K562 (cell line): ENCODE results near the gene KRT35. TPM values are rescaled to one million over a fixed set of nuclear protein-coding genes. Genes with fewer than 3 reads are reported as not detected.

Experiments
- ATAC-seq: fragments of 200-7000 bp; cut with Tn5 transposase; 3 replicates; pipeline ENCODE4 v1.9.1; 2020; ENCODE audit warnings: moderate library complexity
- BruUV-seq: library from RNA; stranded (reverse); fragments of 400-500 nt; replicated peaks from 2 replicates; lab custom pipeline; 2021; lab: Mats Ljungman, UMichigan
- CTCF ChIA-PET: fragments of 300-600 bp; formaldehyde crosslinking; extraction: SDS; loops from one replicate; lab custom pipeline; 2021; ENCODE audit warnings: low intra/inter-chr PET ratio; lab: Yijun Ruan, JAX
- POLR2A ChIA-PET: fragments of 300-600, 350-650 bp; sonication (Branson Sonifier 250); formaldehyde crosslinking; extraction: SDS; loops from one replicate; lab custom pipeline; 2021; ENCODE audit warnings: antibody characterized with exemption, inconsistent platforms; lab: Yijun Ruan, JAX
- DNase-seq, 4 experiments: peaks; one replicate each; pipeline versions ENCODE4 v3.0.0 to v3.0.0-alpha.2; 2011 to 2018; ENCODE audit warnings: low spot score in 3 of 4, mixed read lengths in 3 of 4; ENCODE audit errors: extremely low read depth in 1 of 4
- FAIRE-seq: peaks from 2 replicates; lab custom pipeline; 2011; peaks lifted over from hg19 to GRCh38; lab: Jason Lieb, UNC
- H2AFZ ChIP-seq: 2 replicates; pipeline ENCODE4 v1.6.0; 2011; ENCODE audit warnings: low read depth, low read length, control low read depth, inconsistent platforms
- H3K27ac ChIP-seq: fragments of 200-600 bp; 3 replicates; pipeline ENCODE4 v1.8.0; 2011; ENCODE audit warnings: low read depth, mild to moderate bottlenecking, control low read depth, inconsistent platforms, low read length, moderate library complexity, mixed read lengths; ENCODE audit errors: extremely low read depth
- H3K27me3 ChIP-seq, 2 experiments: fragments of 300-600 bp in 1 of 2; 2 replicates in 1 of 2; 3 replicates in 1 of 2; pipeline versions ENCODE4 v1.6.0 to v1.8.0; 2011; ENCODE audit warnings: inconsistent platforms in 2 of 2, low read length in 2 of 2, mild to moderate bottlenecking in 1 of 2, mixed read lengths in 1 of 2, moderate library complexity in 1 of 2; ENCODE audit not compliant: control insufficient read depth in 2 of 2, insufficient read depth in 2 of 2
- H3K36me3 ChIP-seq: fragments of 300-600 bp; 3 replicates; pipeline ENCODE4 v1.8.0; 2011; ENCODE audit warnings: mild to moderate bottlenecking, low read length, inconsistent platforms; ENCODE audit not compliant: control insufficient read depth, insufficient read depth
- H3K4me1 ChIP-seq, 2 experiments: fragments of 200-600 bp in 1 of 2; replicated peaks in 1 of 2; 2 replicates in 1 of 2; 3 replicates in 1 of 2; pipeline versions ENCODE4 v1.5.1 to v1.8.0; 2011; ENCODE audit warnings: inconsistent platforms in 2 of 2, low read length in 2 of 2, mild to moderate bottlenecking in 1 of 2, mixed read lengths in 1 of 2, moderate library complexity in 1 of 2; ENCODE audit not compliant: control insufficient read depth in 2 of 2, insufficient read depth in 2 of 2
- H3K4me2 ChIP-seq: 2 replicates; pipeline ENCODE4 v1.6.1; 2011; ENCODE audit warnings: low read length, control low read depth, inconsistent platforms, mixed read lengths; ENCODE audit not compliant: insufficient read depth
- H3K4me3 ChIP-seq: fragments of 200-600 bp; sonication (generic), shearing (Covaris generic); 2 replicates; pipeline ENCODE4 v1.5.1; 2016; ENCODE audit warnings: control low read depth, inconsistent platforms
- H3K79me2 ChIP-seq: fragments of 200-600 bp; 3 replicates; pipeline ENCODE4 v1.8.0; 2011; ENCODE audit warnings: low read length, inconsistent platforms; ENCODE audit not compliant: control insufficient read depth, insufficient read depth
- H3K9ac ChIP-seq, 2 experiments: 2 replicates each; pipeline versions ENCODE4 v1.6.0 to v1.6.1; 2011; ENCODE audit warnings: low read depth in 2 of 2, low read length in 2 of 2, control low read depth in 1 of 2, inconsistent platforms in 1 of 2, mild to moderate bottlenecking in 1 of 2, mixed read lengths in 1 of 2; ENCODE audit not compliant: insufficient read depth in 1 of 2
- H3K9me1 ChIP-seq: one replicate; pipeline ENCODE4 v1.6.0; 2011; ENCODE audit warnings: inconsistent platforms, mild to moderate bottlenecking, low read length, moderate library complexity; ENCODE audit not compliant: control insufficient read depth, insufficient read depth
- H3K9me3 ChIP-seq: replicated peaks from 2 replicates; pipeline ENCODE4 v1.5.1; 2011; ENCODE audit warnings: low read depth, low read length, inconsistent platforms; ENCODE audit not compliant: control insufficient read depth, insufficient read depth
- H4K20me1 ChIP-seq: replicated peaks from 2 replicates; pipeline ENCODE4 v1.6.1; 2011; ENCODE audit warnings: low read length, inconsistent platforms, mixed read lengths; ENCODE audit not compliant: control insufficient read depth, insufficient read depth
- HDAC8 ChIP-seq: fragments of 450-650 bp; IDR thresholded peaks from 2 replicates; pipeline ENCODE4 v1.6.1; 2016; ENCODE audit warnings: mild to moderate bottlenecking, missing genetic modification characterization, moderate library complexity, missing compliant biosample characterization
- HMG20B ChIP-seq: fragments of 250-450 bp; sonication (Bioruptor Pico); IDR thresholded peaks from 2 replicates; pipeline ENCODE4 v1.5.0; 2021; ENCODE audit warnings: mild to moderate bottlenecking
- KDM1A ChIP-seq, 2 experiments: fragments of 450-650 bp; IDR thresholded peaks; 2 replicates each; pipeline ENCODE4 v1.6.1; 2016; ENCODE audit warnings: mild to moderate bottlenecking in 2 of 2
- KLF16 ChIP-seq: IDR thresholded peaks from 2 replicates; pipeline ENCODE4 v1.6.1; 2016; ENCODE audit warnings: antibody characterized with exemption
- LCOR ChIP-seq: sonication (generic); formaldehyde crosslinking; IDR thresholded peaks from 2 replicates; pipeline ENCODE4 v1.8.0; 2022; ENCODE audit warnings: mild to moderate bottlenecking, missing genetic modification reagents
- SRSF7 ChIP-seq: fragments of 200-400 bp; formaldehyde crosslinking; optimal IDR thresholded peaks from 2 replicates; pipeline ENCODE3; 2017; ENCODE audit warnings: mild to moderate bottlenecking, low read depth, low read length
- TCF3 ChIP-seq: sonication (generic); formaldehyde crosslinking; IDR thresholded peaks from 2 replicates; pipeline ENCODE4 v1.4.0; 2020; ENCODE audit warnings: mild to moderate bottlenecking, missing genetic modification reagents
- ZNF764 ChIP-seq: fragments of 250-450 bp; sonication (Bioruptor Pico); IDR thresholded peaks from 2 replicates; pipeline ENCODE4 v1.4.0; 2020; ENCODE audit warnings: low read depth, mild to moderate bottlenecking, moderate library complexity
- ZNF77 ChIP-seq: fragments of 250-450 bp; sonication (Bioruptor Pico); IDR thresholded peaks from 2 replicates; pipeline ENCODE4 v1.5.0; 2020
- WGBS: fragments of 100-300 bp; shearing (Covaris generic); methylation state at CpG from one replicate; pipeline ENCODE4 v1.1.6; 2016; ENCODE audit warnings: low coverage, mixed read lengths; ENCODE audit not compliant: insufficient coverage; ENCODE audit errors: missing lambda C conversion rate; 5-methylcytosine and 5-hydroxymethylcytosine counted together
- in situ Hi-C: fragments of 300-500 bp; cut with MboI; formaldehyde crosslinking; loops from 4 replicates; pipeline ENCODE4 v1.15.0; 2018; ENCODE audit warnings: inconsistent platforms, mixed read lengths
- intact Hi-C: fragments of 100-400 bp; cut with micrococcal nuclease; formaldehyde crosslinking; loops from 2 replicates; pipeline ENCODE4 v1.14.2; 2022
- polyA plus RNA-seq, 8 experiments: library from polyadenylated mRNA; depleted of rRNA in 4 of 8; stranded (reverse) in 5 of 8; unstranded in 3 of 8; fragments of >200 nt; fragmentation: Nextera tagmentation in 2 of 8; fragmentation: Illumina TruSeq in 1 of 8; extraction: Ambion mirVana in 2 of 8; extraction: Trizol in 1 of 8; gene quantifications; 2 replicates each; pipeline versions ENCODE4 v1.2.1 to v1.2.3, GENCODE V29; 2011 to 2014; ENCODE audit warnings: inconsistent platforms in 1 of 8, missing spikeins in 1 of 8
- total RNA-seq, 7 experiments: library from RNA; depleted of rRNA in 6 of 7; stranded (reverse); fragments of >200 nt in 6 of 7; fragmentation: Illumina TruSeq in 2 of 7; extraction: Trizol in 2 of 7; gene quantifications; 2 replicates each; pipeline versions ENCODE4 v1.2.1 to v1.2.3, GENCODE V29; 2011 to 2021; ENCODE audit warnings: low replicate concordance in 1 of 7
- TF ChIP-seq, protein P1 (sequence below): sonication (generic); formaldehyde crosslinking; IDR thresholded peaks from 2 replicates; pipeline ENCODE4 v1.8.0; 2022; ENCODE audit warnings: missing genetic modification reagents, mild to moderate bottlenecking, borderline replicate concordance
- TF ChIP-seq, protein P2 (sequence below): fragments of 250-450 bp; sonication (Bioruptor Pico); IDR thresholded peaks from 2 replicates; pipeline ENCODE4 v1.5.0; 2021; ENCODE audit warnings: mild to moderate bottlenecking, moderate library complexity

KRT35 gene
- total and polyA plus RNA-seq, 9 of the 15 experiments (the other 6 are each of a cell fraction or from before 2014, with no cell fraction given): not detected

DNA sequence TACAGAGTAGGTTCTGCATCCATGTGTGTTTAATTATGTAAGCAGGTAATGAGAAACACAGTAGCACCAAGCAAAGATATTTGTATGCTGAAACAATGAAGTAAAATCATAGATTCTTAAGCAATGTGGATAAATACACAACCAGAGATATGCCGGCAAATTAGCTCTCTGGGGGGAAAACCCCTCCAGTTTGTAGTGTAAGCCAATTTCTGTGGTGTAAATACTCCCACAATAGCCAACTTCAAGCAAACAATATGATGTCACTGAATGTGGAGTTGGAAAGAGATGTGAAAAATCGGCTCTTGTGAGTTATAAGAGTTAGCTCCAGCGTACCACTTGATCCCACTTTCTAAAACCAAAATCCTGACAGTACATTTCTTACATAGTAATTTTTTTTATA lies 36.3 kb downstream of the KRT35 start (continued):
- no peak for TF ChIP-seq LCOR (CRISPR knock-in tag)
- TF ChIP-seq, protein P1, sequence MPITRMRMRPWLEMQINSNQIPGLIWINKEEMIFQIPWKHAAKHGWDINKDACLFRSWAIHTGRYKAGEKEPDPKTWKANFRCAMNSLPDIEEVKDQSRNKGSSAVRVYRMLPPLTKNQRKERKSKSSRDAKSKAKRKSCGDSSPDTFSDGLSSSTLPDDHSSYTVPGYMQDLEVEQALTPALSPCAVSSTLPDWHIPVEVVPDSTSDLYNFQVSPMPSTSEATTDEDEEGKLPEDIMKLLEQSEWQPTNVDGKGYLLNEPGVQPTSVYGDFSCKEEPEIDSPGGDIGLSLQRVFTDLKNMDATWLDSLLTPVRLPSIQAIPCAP (CRISPR knock-in tag): no peak
- TF ChIP-seq KDM1A (IDR thresholded peaks at IDR 0.05): no peak
- TF ChIP-seq ZNF764 (CRISPR knock-in tag): no peak
- no peak for TF ChIP-seq HDAC8
- TF ChIP-seq HMG20B: no peak

- ATAC-seq (no peak), DNase-seq (no peak), FAIRE-seq (no peak)
- no TSS peak for BruUV-seq
- Histone ChIP-seq H3K27ac (no peak overlapping the region), H3K9ac (no peak overlapping the region), H4K20me1 (no peaks in the 10 kb centered on the region), H3K9me3 (no peaks in the 10 kb centered on the region), H3K9me1 (no peaks in the 10 kb centered on the region), H3K4me1 (no peaks in the 10 kb centered on the region), H3K79me2 (no peaks in the 10 kb centered on the region; the same call in 2 of the 3 replicates), H3K4me2 (no peak overlapping the region), H2AFZ (no peak overlapping the region), H3K4me3 (no peak overlapping the region), H3K36me3 (no peaks in the 10 kb centered on the region), H3K27me3 (peaks cover 7 to 26% of the 10 kb centered on the region in 2 experiments; a peak in 4 of 5 replicates)
- intact Hi-C loops (no loop called here), in situ Hi-C loops (no loop called here)
- ChIA-PET POLR2A (no interaction called here), CTCF (no interaction called here)
- TF ChIP-seq, protein P2, sequence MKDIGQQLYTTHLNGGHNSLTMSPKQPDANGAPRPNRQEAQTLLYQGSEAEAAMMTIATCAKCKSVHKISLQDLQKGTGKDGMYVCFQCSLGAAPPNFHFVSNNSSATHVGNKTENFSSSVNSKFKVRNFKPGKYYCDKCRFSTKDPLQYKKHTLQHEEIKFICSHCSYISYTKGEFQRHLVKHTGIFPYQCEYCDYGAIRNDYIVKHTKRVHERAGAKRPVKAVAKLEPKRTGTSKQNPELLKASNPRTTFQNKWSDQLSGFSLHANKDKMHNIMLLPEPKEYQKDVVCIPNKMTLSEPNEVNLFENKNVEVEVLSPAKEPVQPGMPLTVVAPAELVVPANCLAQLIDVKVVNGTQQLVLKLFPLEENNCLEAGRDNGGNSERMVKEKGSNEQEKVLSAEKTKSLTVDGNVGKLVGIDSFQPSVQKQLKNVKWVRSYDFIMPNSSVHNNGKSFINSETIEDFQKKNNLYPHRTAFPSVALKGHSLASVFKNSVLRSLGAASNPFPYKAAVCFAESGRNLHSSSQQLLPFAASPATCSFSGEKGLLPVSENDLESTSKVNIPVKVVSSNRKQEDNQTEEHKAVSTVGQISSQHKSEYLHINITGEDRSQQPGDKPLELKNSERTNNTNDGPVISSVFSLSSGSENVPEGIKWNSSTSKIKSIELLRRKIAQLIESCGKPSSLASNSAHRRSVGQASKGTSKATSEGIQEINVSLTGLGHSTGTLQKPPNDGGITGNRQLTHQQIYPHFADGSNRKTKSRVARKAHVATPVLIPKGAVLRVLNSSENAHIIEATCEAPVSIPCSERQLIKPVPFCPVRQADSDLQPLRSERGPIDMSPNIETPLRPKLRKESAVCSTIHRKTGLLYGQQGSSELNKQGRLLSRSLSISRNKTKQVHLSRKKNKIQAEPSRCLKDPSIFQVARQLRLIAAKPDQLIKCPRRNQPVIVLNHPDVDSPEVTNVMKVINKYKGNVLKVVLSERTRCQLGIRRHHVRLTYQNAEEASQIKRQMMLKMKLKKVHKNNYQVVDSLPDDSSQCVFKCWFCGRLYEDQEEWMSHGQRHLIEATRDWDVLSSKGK: no peak
- TF ChIP-seq ZNF77 (CRISPR knock-in tag) (no peak), TCF3 (CRISPR knock-in tag) (no peak), SRSF7 (no peak), KLF16 (no peak)
- WGBS: 5% methylated on average over 1 of the region's 1 CpG
Observed at GRCh38 chr17:41444186-41444585, 36.8 kb downstream of the KRT35 start.
